A549 (cell line): ENCODE data around the gene GPSM1. TPM values are rescaled to one million over a fixed set of nuclear protein-coding genes. Genes with fewer than 3 reads are reported as not detected.

ENCODE experiments used
- ATAC-seq, 2 experiments: fragments of 200-7000 bp in 1 of 2; fragments of >200 bp in 1 of 2; cut with Nextera tagmentation in 1 of 2; cut with Tn5 transposase in 1 of 2; 3 replicates each; pipeline versions ENCODE4 v1.8.0 to v1.9.1; 2018 to 2020; ENCODE audit warnings: mild to moderate bottlenecking in 1 of 2, moderate library complexity in 1 of 2
- CTCF ChIA-PET: fragments of 300-600 bp; sonication (Branson Sonifier 250); formaldehyde crosslinking; extraction: SDS; loops from one replicate; lab custom pipeline; 2021; ENCODE audit warnings: antibody characterized with exemption, inconsistent platforms; lab: Yijun Ruan, JAX
- POLR2A ChIA-PET: fragments of 350-600 bp; formaldehyde crosslinking; extraction: SDS; loops from one replicate; lab custom pipeline; 2021; ENCODE audit warnings: antibody characterized with exemption, inconsistent platforms; lab: Yijun Ruan, JAX
- DNase-seq, 2 experiments: peaks; one replicate each; pipeline versions ENCODE4 v3.0.0 to v3.0.0-alpha.2; 2011 to 2016; ENCODE audit warnings: low read depth in 1 of 2, low spot score in 1 of 2
- FAIRE-seq: peaks from 2 replicates; lab custom pipeline; 2011; peaks lifted over from hg19 to GRCh38; lab: Jason Lieb, UNC
- H3K27ac ChIP-seq, 2 experiments: fragments of >200 bp; sonication (Bioruptor Twin); formaldehyde crosslinking; 3 replicates each; pipeline ENCODE4 v1.5.1; 2016 to 2017
- H3K4me1 ChIP-seq: fragments of >200 bp; sonication (Bioruptor Twin); formaldehyde crosslinking; 3 replicates; pipeline ENCODE4 v1.6.1; 2016
- H3K4me2 ChIP-seq: fragments of >200 bp; sonication (Bioruptor Twin); formaldehyde crosslinking; 3 replicates; pipeline ENCODE4 v1.6.1; 2016
- H3K4me3 ChIP-seq: fragments of >200 bp; sonication (Bioruptor Twin); formaldehyde crosslinking; 3 replicates; pipeline ENCODE4 v1.5.1; 2016
- H3K9me3 ChIP-seq: fragments of >200 bp; sonication (Bioruptor Twin); formaldehyde crosslinking; 3 replicates; pipeline ENCODE4 v1.6.1; 2016
- CBX2 ChIP-seq: fragments of 200-600 bp; sonication (generic); IDR thresholded peaks from 2 replicates; pipeline ENCODE4 v1.6.1; 2016; ENCODE audit warnings: low read depth, mild to moderate bottlenecking, borderline replicate concordance
- CBX8 ChIP-seq: fragments of 200-600 bp; sonication (generic); IDR thresholded peaks from 2 replicates; pipeline ENCODE4 v1.6.1; 2016
- CHD4 ChIP-seq: fragments of 200-600 bp; sonication (generic); IDR thresholded peaks from 2 replicates; pipeline ENCODE4 v1.6.1; 2016; ENCODE audit warnings: antibody characterized with exemption, mild to moderate bottlenecking, borderline replicate concordance
- EHF ChIP-seq: fragments of 250-450 bp; sonication (Bioruptor Pico); IDR thresholded peaks from 2 replicates; pipeline ENCODE4 v1.5.0; 2020; ENCODE audit warnings: mild to moderate bottlenecking
- EP300 ChIP-seq, 2 experiments: fragments of >200 bp; sonication (Bioruptor Twin); formaldehyde crosslinking; IDR thresholded peaks; 2 replicates in 1 of 2; 3 replicates in 1 of 2; pipeline ENCODE4 v1.6.1; 2016 to 2017
- FOSL2 ChIP-seq, 2 experiments: fragments of 450-650 bp in 1 of 2; fragments of >200 bp in 1 of 2; sonication (Bioruptor Twin) in 1 of 2; formaldehyde crosslinking; IDR thresholded peaks; 2 replicates each; pipeline versions ENCODE4 v1.5.0 to v1.6.1; 2016 to 2020; ENCODE audit warnings: mild to moderate bottlenecking in 1 of 2, moderate library complexity in 1 of 2
- HOXA7 ChIP-seq: fragments of 250-450 bp; sonication (Bioruptor Pico); IDR thresholded peaks from 2 replicates; pipeline ENCODE4 v1.5.0; 2020; ENCODE audit warnings: mild to moderate bottlenecking, moderate library complexity
- HOXB5 ChIP-seq: fragments of 250-450 bp; sonication (Bioruptor Pico); IDR thresholded peaks from 2 replicates; pipeline ENCODE4 v1.5.0; 2020; ENCODE audit warnings: mild to moderate bottlenecking, moderate library complexity
- KDM1A ChIP-seq: fragments of 200-600 bp; sonication (generic); IDR thresholded peaks from 2 replicates; pipeline ENCODE4 v1.6.1; 2016; ENCODE audit warnings: low read depth, mild to moderate bottlenecking
- KDM5A ChIP-seq: fragments of 200-600 bp; sonication (generic); IDR thresholded peaks from 2 replicates; pipeline ENCODE4 v1.6.1; 2016; ENCODE audit warnings: antibody characterized with exemption, mild to moderate bottlenecking
- MAZ ChIP-seq: fragments of 150-350 bp; IDR thresholded peaks from 2 replicates; pipeline ENCODE4 v1.6.1; 2014; ENCODE audit warnings: antibody characterized with exemption, low read depth, low read length, borderline replicate concordance
- NFE2L2 ChIP-seq: fragments of 150-350 bp; conservative IDR thresholded peaks from 2 replicates; pipeline ENCODE4 v1.6.1; 2014; ENCODE audit warnings: low read length
- NPAS2 ChIP-seq: fragments of 250-450 bp; sonication (Bioruptor Pico); IDR thresholded peaks from 2 replicates; pipeline ENCODE4 v1.8.0; 2022; ENCODE audit warnings: mild to moderate bottlenecking, moderate library complexity, borderline replicate concordance
- POLR2AphosphoS2 ChIP-seq: conservative IDR thresholded peaks from 2 replicates; pipeline ENCODE4 v1.6.1; 2012; ENCODE audit warnings: low read length, improper control_type of control experiment, inconsistent platforms
- RARB ChIP-seq: fragments of 250-450 bp; sonication (Bioruptor Pico); IDR thresholded peaks from 2 replicates; pipeline ENCODE4 v1.8.0; 2021; ENCODE audit warnings: mild to moderate bottlenecking, moderate library complexity
- RCOR1 ChIP-seq: fragments of 150-350 bp; IDR thresholded peaks from 2 replicates; pipeline ENCODE4 v1.6.1; 2014; ENCODE audit warnings: antibody characterized with exemption, low read length, low read depth
- SREBF2 ChIP-seq: fragments of 450-650 bp; IDR thresholded peaks from 2 replicates; pipeline ENCODE4 v1.6.1; 2014; ENCODE audit warnings: mild to moderate bottlenecking, moderate library complexity
- ZC3H11A ChIP-seq: fragments of 450-650 bp; IDR thresholded peaks from 2 replicates; pipeline ENCODE4 v1.6.1; 2014; ENCODE audit warnings: antibody characterized with exemption, mild to moderate bottlenecking
- ZFP36 ChIP-seq: fragments of 450-650 bp; IDR thresholded peaks from 2 replicates; pipeline ENCODE4 v1.6.1; 2014; ENCODE audit warnings: borderline replicate concordance; ENCODE audit not compliant: partially characterized antibody
- ZNF302 ChIP-seq: fragments of 250-450 bp; sonication (Bioruptor Pico); IDR thresholded peaks from 2 replicates; pipeline ENCODE4 v1.9.0; 2021; ENCODE audit warnings: inconsistent platforms, mild to moderate bottlenecking, moderate library complexity
- WGBS: methylation state at CpG from one replicate; pipeline ENCODE4 v1.1.6; 2017; ENCODE audit errors: missing lambda C conversion rate; 5-methylcytosine and 5-hydroxymethylcytosine counted together
- polyA plus RNA-seq, 4 experiments: library from polyadenylated mRNA; depleted of rRNA in 3 of 4; stranded (reverse); fragments of >200 nt; fragmentation: RNase III in 1 of 4; extraction: RNeasy Plus Mini Kit Qiagen cat#74134 plus additional on column Dnase treatment in 1 of 4; gene quantifications; 2 replicates in 3 of 4; 3 replicates in 1 of 4; pipeline ENCODE4 v1.2.3, GENCODE V29; 2011 to 2017
- TF ChIP-seq, protein P1 (sequence below): IDR thresholded peaks from 2 replicates; pipeline ENCODE4 v1.6.1; 2012; ENCODE audit warnings: low read depth, borderline replicate concordance
- TF ChIP-seq, protein P2 (sequence below): fragments of >200 bp; sonication (Bioruptor Twin); formaldehyde crosslinking; IDR thresholded peaks from 2 replicates; pipeline ENCODE4 v1.6.1; 2016
- TF ChIP-seq, protein P3 (sequence below): fragments of >200 bp; sonication (Bioruptor Twin); formaldehyde crosslinking; IDR thresholded peaks from 3 replicates; pipeline ENCODE4 v1.5.1; 2016
- TF ChIP-seq, protein P4 (sequence below): fragments of 450-650 bp; IDR thresholded peaks from 2 replicates; pipeline ENCODE4 v1.6.1; 2014; ENCODE audit warnings: antibody characterized with exemption

Gene GPSM1
- polyA plus RNA-seq, 2 of the 4 experiments (the other 2 are of a cell fraction): 2.1 to 8.8 TPM

DNA sequence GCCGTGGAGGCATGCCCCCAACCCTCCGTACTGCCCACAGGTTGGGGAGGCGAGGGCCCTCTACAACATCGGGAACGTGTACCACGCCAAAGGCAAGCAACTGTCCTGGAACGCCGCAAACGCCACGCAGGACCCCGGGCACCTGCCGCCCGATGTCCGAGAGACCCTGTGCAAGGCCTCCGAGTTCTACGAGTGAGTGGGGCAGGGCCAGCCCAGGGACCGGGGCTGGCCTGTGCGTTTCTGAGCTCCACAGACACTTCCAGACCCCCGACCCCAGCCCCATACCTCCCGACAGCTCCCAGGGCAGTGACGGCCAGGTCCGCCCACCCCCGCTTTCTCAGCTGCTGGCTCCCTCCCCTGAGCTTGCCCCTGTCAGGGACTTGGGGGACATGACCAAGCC lies 9.5 kb downstream of the GPSM1 start:
- no peak overlapping the region for H3K4me2 ChIP-seq
- TF ChIP-seq KDM5A: no peak
- no peak for TF ChIP-seq EP300 (IDR thresholded peaks at IDR 0.05)
- TF ChIP-seq HOXA7 (CRISPR knock-in tag): no peak
- no peak for TF ChIP-seq RARB
- TF ChIP-seq ZNF302: no peak
- TF ChIP-seq NPAS2: no peak
- TF ChIP-seq RCOR1: no peak
- TF ChIP-seq CHD4: no peak
- no peak for TF ChIP-seq CBX8
- no peak for TF ChIP-seq POLR2AphosphoS2
- TF ChIP-seq, protein P1, sequence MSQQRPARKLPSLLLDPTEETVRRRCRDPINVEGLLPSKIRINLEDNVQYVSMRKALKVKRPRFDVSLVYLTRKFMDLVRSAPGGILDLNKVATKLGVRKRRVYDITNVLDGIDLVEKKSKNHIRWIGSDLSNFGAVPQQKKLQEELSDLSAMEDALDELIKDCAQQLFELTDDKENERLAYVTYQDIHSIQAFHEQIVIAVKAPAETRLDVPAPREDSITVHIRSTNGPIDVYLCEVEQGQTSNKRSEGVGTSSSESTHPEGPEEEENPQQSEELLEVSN: no peak
- TF ChIP-seq MAZ: no peak
- 0 out of 3 replicates have a peak, but pooled peaks cover 3% of the 10 kb centered on the region for H3K4me1 ChIP-seq
- WGBS: 95% methylated on average over 19 of the region's 23 CpGs
- H3K9me3 ChIP-seq: no peaks in the 10 kb centered on the region
- no peak overlapping the region for H3K4me3 ChIP-seq
- ATAC-seq (no peak), DNase-seq (no peak), FAIRE-seq (no peak)
- H3K27ac ChIP-seq: no peak overlapping the region
- ChIA-PET POLR2A (interaction anchor here (0.8 kb wide), 1 partner anchor 26 kb away, joined by 3 read pairs; no protein-coding TSS in a partner anchor), CTCF (interaction anchor here (0.9 to 3.2 kb wide), 9 partner anchors 9 to 295 kb away, joined by 3 to 15 read pairs (median 6); partner anchors contain the start of gene DNLZ)

DNA sequence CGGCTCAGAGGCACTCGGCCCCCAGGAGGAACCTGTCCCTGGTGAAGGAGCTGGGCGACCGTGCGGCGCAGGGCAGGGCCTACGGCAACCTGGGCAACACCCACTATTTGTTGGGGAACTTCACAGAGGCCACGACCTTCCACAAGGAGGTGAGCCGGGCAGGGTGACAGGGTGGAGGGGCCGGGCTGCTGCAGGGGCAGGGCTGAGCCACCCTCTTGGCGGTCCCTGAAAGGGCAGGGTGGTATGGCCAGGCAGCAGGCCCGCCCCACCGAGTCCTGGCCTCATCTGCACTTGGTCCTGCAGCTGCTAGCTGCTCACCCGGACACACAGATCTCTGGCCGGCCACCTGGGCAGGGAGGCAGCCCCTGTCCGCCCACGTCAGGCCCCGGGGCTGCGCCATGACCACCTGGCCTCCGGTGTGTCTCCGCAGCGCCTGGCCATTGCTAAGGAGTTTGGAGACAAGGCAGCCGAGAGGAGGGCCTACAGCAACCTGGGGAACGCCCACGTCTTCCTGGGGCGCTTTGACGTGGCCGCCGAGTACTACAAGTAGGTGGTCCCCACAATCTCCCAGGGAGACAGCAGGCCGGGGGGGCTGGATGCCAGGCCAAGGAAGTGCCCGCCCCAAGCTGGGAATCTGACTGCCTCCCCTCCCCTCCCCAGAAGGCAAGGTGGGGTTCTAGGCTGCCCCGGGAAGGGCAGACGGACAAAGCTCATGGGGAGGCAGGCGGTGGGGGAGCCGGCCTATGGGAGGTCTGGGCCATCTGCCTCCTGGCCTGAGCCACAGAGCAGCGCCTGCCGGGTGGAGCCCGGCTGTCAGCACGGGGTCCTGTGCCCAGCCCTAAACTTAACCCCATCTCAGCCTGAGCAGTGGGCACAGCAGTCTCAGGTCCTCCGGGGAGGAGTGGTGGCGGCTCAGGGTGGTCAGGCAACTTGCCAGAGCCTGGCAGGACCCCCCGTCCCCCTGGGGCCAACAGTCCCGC lies 10.4 kb downstream of the GPSM1 start:
- Histone ChIP-seq H3K4me1 (0 out of 3 replicates have a peak, but pooled peaks cover 3% of the 10 kb centered on the region), H3K27ac (no peak overlapping the region), H3K4me3 (no peak overlapping the region), H3K4me2 (no peak overlapping the region)
- CTCF ChIA-PET: interaction anchor here (0.7 to 3.2 kb wide), 17 partner anchors 8 to 294 kb away, joined by 3 to 15 read pairs (median 4); partner anchors contain the start of genes DNLZ and GPSM1
- ATAC-seq: no peak
- no peak for TF ChIP-seq HOXB5 (CRISPR knock-in tag)
- TF ChIP-seq CBX8: no peak
- no peak for TF ChIP-seq EHF (CRISPR knock-in tag)
- no peak for TF ChIP-seq SREBF2
- no peak for TF ChIP-seq ZFP36
- no peak for TF ChIP-seq HOXA7 (CRISPR knock-in tag)
- TF ChIP-seq, all 56 proteins: peak for 0
- POLR2A ChIA-PET: interaction anchor here (0.8 kb wide), 1 partner anchor 25 kb away, joined by 3 read pairs; no protein-coding TSS in a partner anchor
- H3K9me3 ChIP-seq: no peaks in the 10 kb centered on the region
- no peak for FAIRE-seq
- no peak for DNase-seq
- 92% methylated on average over 31 of the region's 43 CpGs for WGBS

DNA sequence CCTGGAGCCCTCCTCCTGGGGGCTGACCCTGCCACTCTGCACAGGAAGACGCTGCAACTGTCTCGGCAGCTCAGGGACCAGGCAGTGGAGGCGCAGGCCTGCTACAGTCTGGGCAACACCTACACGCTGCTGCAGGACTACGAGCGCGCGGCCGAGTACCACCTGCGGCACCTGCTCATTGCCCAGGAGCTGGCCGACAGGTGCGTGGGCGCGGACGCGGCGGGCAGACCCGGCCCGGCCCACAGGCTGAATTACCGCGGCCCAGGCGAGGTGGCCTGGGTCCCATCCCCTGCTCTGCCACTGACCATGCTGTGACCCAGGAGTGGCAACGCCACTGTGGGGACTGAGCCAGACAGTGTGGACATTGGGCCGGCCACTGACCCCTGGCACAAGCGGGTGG lies 11.2 kb downstream of the GPSM1 start:
- FAIRE-seq: no peak
- Histone ChIP-seq H3K9me3 (no peaks in the 10 kb centered on the region), H3K27ac (no peak overlapping the region), H3K4me2 (no peak overlapping the region), H3K4me1 (0 out of 3 replicates have a peak, but pooled peaks cover 3% of the 10 kb centered on the region), H3K4me3 (no peak overlapping the region)
- CTCF ChIA-PET: interaction anchor here (0.7 to 2.6 kb wide), 12 partner anchors 10 to 293 kb away, joined by 3 to 14 read pairs (median 4); partner anchors contain the start of gene GPSM1
- 92% methylated on average over 17 of the region's 25 CpGs for WGBS
- DNase-seq: no peak
- ATAC-seq: no peak
- TF ChIP-seq FOSL2 (IDR thresholded peaks at IDR 0.05) (no peak), FOSL2 (CRISPR knock-in tag; IDR thresholded peaks at IDR 0.05) (no peak), RARB (no peak), CBX8 (no peak), ZNF302 (no peak), KDM1A (no peak), ZC3H11A (no peak), NFE2L2 (no peak), CBX2 (no peak), KDM5A (no peak), HOXB5 (CRISPR knock-in tag) (no peak), EHF (CRISPR knock-in tag) (no peak), ZFP36 (no peak), SREBF2 (no peak)
- TF ChIP-seq, protein P2, sequence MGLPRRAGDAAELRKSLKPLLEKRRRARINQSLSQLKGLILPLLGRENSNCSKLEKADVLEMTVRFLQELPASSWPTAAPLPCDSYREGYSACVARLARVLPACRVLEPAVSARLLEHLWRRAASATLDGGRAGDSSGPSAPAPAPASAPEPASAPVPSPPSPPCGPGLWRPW: no peak
- TF ChIP-seq, protein P3, sequence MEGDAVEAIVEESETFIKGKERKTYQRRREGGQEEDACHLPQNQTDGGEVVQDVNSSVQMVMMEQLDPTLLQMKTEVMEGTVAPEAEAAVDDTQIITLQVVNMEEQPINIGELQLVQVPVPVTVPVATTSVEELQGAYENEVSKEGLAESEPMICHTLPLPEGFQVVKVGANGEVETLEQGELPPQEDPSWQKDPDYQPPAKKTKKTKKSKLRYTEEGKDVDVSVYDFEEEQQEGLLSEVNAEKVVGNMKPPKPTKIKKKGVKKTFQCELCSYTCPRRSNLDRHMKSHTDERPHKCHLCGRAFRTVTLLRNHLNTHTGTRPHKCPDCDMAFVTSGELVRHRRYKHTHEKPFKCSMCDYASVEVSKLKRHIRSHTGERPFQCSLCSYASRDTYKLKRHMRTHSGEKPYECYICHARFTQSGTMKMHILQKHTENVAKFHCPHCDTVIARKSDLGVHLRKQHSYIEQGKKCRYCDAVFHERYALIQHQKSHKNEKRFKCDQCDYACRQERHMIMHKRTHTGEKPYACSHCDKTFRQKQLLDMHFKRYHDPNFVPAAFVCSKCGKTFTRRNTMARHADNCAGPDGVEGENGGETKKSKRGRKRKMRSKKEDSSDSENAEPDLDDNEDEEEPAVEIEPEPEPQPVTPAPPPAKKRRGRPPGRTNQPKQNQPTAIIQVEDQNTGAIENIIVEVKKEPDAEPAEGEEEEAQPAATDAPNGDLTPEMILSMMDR: no peak
- TF ChIP-seq, protein P4, sequence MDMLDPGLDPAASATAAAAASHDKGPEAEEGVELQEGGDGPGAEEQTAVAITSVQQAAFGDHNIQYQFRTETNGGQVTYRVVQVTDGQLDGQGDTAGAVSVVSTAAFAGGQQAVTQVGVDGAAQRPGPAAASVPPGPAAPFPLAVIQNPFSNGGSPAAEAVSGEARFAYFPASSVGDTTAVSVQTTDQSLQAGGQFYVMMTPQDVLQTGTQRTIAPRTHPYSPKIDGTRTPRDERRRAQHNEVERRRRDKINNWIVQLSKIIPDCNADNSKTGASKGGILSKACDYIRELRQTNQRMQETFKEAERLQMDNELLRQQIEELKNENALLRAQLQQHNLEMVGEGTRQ: no peak
- POLR2A ChIA-PET: interaction anchor here (0.6 to 1.9 kb wide), 2 partner anchors 24 to 63 kb away, joined by 3 to 8 read pairs; no protein-coding TSS in a partner anchor
